ENCODE measurements around the gene MIOX.

Gene MIOX

DNA sequence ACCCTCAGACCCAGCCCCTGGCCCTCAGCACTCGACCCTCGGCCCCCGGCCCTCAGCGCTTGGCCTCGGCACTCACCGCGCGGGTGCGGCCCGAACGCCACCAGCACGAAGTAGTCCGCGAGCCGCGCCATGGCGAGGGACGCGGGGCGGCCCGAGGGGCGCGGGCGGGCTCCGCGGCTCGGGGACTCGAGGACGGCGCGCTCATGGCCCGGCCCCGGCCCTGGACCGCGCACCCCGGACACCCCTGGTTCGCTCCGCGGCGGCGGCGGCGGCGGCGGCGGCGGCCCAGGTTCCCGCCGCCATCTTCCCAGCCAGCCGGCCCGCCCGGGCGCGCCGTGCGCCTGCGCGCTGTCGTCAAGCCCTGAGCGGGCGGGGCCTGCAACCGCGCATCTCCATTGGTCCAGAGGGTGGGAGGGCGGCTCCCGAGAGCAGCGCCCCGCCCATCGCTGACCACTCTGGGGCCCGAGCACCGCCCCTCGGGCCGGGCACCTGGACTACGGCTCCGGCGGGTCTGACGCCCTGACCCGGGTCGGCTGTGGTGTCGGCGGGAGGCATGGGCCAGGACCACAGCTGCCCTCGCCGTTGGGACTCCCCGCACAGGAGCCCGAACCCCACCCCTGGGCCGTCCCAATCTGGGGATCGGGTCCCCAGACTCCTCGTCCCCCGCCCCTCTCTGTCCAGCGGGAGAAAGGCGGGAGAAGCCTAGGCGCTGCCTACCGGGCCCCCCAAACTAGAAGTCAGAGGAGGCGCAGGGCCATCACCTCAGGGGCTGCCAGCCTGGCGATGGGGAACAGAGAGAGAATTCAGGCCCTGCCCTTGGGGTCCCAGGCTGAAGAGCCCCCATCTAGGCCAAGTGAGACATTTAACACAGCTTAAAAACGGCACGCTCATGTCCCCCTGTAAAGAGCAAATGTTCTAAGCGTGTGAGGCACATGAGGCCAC lies 11.7 kb upstream of the MIOX start, which contains the start of gene SBF1:
Gene SBF1 (minus strand): TSS at position 326 of the 942 bp plus-strand sequence. CDS start 195 bp downstream, at position 131.
- peak; percentile 88 to 92 for DNase-seq

DNA sequence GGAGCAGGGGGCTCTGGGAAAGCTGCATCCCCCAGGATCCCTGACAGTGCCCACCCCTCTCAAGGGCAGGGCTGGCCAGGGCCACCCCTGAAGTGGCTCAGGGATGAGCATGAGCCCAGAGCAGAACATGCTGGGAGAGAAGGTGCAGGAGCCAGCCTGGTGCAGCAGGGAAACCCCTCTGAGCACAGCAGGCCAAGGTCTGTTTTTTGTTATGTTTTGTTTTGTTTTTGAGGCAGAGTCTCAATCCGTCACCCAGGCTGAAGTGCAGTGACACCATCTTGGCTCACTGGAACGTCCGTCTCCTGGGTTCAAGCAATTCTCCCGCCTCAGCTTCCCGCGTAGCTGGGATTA lies 11.0 kb upstream of the MIOX start:
- DNase-seq: no peak

DNA sequence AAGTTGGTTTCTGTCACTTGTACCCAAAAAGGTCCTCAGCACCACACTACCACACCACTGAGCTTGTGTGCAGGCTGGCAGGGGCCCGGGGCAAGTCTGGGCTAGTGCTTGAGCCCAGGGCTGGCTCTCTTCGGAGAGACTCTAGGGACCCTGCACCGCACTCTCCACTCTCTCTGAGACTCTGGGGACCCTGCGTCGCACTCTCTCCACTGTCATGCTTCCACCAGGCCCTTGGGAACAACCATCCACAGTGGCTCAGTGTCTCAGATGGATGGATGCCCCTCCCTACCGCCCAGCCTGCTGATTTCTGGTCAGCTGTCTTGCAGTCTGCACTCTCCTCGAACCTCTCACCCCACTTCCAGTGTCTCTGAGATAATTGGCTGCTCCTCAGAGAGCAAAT lies 9.8 kb upstream of the MIOX start:
- no peak for DNase-seq

DNA sequence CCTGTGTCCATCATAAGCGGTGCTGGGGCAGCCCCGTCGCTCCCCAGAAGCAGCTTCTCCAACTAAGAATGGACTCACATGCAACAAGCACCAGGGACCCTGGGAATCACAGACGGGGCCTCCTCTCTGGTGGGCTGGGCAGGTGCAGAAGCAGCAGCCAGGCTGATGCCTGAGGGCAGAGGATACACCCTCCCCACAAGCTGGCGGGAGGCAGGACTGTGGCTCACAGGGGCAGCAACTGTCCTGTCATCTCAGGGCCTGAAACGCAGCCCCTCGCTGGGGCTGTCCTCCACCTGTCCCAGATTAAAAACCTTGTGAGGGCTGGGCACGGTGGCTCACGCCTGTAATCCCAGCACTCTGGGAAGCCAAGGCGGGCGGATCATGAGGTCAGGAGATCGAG lies 8.7 kb upstream of the MIOX start:
- no peak for DNase-seq

DNA sequence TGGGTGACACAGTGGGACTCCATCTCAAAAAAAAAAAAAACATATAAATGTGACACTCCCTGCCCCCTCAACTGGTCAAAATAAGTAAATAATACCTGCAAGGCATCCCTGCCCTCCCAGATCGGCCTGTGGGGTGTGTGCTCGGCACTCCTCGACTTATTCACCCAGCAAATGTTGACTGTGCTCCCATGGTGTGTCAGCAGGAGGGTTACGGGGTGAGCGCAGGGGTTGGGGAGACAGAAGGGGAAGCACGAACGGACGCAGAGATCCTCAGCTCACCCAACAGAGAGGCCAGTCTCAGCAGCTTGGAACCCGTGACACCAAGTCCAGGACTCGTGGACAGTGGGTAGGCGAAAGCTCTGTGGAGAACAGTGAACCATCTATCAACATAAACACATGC lies 6.9 kb upstream of the MIOX start:
- no peak for DNase-seq

DNA sequence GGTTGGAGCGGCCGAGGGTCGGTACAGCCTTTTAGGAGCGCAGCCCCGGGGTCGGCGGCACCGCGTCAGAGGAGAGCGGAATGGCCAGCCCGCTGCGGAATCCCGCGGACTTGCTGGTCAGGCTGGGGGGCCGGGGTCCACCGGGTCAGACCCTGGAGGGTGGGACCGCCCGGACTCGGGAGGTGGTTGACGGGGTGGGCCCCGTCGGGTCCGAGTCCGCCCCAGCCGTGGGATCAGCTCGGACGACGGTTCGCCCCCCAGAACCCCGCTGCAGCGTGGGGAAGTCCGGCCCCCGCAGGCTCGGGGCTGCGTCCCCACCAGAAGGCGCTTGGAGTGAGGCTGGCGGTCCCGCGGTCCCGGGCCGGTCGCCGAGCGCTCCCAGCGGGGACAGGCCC lies 5.6 kb upstream of the MIOX start:
- no peak for DNase-seq

DNA sequence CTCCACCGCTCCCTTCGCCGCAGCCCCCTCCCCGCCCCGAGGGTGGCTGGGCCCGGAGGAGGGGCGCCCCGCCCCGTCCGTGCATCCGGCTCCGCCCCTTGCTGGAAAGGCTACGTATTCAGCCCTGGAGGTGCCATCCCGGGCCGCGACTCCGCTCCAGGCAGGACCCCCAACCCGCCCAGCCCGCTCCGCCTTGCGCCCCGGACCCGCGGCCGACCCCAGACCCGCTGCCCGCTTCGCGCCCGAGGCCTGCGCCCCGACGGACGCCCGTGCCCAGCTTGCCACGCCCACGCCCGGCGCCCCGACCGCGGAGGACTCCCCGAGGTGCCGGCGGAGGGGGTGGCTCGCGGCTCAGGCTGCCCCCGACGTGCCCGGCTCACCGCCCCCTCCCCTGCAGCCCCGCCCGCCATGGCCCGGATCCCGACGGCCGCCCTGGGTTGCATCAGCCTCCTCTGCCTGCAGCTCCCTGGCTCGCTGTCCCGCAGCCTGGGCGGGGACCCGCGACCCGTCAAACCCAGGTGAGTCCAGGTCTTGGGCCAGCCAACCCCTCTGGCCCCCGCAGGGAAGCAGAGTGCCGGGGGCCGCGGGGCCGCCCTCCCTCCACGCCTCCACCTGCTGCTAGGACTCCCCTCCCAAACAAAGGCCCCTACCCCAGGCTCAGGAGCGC lies 5.1 kb upstream of the MIOX start, which contains the start of gene ADM2:
Gene ADM2 (plus strand): TSS at position 104 of the 667 bp plus-strand sequence. CDS start 305 bp downstream, at position 409.
- peak in 1 of 2 experiments; percentile 27 for DNase-seq

DNA sequence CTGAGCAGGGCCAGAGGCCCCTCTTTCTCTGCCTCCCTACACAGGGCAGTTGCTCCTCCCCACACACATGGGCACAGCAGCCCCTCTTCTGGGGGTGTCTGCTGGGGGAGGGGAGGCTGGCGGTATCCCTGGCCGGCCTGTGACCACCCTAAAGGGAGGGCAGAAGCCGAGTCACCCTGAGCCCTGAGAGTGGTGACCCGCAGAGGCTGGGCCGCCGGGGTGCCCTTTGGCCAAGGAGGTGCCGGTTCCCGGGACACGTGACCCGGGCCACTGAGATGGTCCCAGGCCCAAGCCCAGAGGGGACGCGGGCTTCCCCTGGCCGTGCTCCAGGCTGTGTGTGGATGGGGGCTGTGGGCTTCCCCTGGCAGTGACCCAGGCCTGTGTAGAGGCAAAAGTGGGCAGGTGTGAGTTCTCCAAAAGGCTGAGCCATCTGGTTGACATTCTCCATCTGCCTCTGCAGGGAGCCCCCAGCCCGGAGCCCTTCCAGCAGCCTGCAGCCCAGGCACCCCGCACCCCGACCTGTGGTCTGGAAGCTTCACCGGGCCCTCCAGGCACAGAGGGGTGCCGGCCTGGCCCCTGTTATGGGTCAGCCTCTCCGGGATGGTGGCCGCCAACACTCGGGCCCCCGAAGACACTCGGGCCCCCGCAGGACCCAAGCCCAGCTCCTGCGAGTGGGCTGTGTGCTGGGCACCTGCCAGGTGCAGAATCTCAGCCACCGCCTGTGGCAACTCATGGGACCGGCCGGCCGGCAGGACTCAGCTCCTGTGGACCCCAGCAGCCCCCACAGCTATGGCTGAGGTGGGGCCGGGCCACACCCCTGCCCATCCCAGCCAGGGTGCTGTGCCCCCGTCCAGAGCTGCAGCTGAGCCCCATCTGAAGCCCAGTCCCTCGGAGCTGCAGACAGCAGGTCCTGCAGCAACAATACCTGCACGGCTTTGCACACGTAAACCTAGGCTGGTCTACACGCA lies 4.3 kb upstream of the MIOX start:
- no peak for DNase-seq

DNA sequence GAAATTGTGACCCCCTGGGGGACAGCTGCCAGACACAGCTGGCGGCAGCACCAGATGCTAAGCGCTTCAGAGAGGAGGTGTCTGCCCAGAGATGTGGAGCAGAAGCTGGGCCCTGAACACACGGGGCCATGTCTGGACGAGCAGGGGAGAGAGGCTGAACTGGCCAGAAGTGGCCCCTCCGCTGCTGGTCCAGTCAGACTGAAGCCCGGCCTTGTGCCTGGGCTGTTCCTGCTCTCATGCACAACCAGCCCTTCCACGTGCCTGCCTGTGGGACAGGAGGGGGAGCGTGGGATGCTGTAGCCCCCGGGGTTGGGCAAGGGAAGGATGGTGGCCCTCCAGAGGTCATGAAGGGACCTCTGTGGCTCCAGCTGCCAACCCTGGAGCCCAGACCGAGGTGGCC lies 3.6 kb upstream of the MIOX start:
- DNase-seq: no peak

DNA sequence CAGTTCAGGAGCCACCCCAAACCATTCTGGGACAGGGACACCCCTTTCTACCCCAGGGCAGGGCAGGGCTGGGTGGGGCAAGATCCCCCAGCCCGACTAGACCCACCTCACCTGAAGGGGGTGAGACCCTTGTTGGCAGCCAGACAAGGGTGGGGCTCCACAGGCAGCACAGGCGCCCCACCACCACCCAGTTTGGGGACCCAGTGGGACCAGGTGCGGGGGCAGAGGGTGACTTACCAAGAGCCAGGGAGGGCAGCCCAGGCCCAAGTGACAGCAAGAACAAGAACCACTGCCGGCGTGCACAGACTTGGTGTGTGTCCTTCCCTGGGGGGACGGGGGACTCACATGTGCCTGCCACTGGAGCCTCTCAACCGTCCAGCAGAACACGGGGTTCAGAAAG lies 3.1 kb upstream of the MIOX start:
- no peak for DNase-seq

DNA sequence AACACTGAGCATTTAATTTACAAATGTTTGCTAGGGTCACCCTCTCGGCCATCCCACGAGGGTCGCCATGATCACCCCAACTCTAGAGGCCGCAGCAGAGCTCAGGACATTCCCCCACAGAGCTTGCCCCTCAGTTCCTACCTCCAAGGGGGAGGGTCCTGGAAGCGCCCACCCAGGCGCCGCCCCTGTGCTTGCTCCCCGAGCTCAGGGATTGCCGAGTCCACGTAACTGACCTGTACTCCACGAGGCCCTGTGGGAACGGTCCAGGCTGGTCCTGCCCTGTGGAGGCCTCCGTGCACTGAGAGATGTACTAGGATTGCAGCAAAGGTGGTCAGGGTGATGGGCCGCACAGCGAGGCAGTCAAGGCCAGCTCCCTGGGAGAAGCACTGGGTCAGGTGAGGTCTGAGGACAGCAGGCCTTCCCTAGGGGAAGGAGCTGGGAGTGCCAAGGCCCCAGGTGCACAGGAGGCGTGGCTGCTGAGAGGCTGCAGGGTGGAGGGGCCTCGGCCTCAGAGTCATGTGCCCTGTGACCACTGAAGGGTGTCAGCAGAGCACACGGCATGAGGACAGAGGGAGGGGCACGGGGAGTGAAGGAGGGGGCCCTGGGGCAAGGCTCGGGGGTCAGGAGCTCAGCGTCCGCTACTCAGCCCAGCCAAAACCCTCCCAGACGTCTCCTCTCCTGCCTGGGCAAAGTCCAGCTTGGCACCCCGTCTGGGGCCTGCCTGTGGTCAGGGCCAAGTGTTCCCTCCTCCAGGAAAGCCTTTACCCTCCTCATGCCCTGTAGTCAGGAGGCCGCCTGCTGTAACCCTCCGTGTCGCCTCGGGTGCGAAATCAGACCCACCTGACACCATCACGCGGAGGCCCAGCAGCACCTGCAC lies 2.4 kb upstream of the MIOX start:
- DNase-seq: no peak

DNA sequence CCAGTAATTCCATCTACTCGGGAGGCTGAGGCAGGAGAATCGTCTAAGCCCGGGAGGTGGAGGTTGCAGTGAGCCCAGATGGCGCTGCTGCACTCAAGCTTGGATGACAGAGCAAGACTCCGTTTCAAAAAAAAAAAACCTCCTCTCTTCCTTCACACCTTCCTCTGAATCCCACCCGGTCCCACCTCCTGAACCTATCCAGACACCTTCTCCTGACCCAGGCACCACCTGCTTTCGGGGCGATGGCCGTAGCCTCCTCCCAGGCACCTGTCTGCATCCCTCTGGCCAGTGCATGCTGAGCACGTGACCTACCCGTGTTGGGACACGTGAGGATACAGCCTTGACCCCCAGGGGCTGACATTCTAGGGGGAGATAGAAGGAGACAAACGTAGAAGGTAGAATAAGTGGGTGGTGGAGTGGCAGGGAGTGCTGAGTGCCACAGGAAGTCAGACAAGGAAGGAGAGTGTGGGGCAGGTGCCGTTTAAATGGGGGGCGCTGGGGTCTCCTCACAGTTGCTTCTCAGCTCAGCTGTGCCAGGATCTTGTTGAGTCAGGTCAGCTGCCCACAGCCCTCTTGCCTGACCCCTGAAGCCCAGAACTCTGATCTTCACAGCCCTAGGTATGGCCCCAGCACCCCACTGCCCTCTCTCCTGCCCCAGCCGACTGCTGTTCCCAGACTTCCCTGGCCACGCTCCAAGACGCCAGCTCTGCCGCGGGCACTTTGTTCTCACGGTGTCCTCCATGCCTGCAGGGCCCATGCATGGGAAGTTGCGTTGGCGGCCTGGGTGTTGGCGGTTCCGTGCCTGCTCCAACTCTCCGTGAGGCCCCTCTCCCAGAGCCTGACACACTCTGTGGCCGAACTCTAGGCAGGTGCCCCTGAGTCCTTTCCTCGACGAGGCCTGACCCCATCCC lies 1.2 kb upstream of the MIOX start:
- DNase-seq: peak in 1 of 2 experiments; percentile 49

DNA sequence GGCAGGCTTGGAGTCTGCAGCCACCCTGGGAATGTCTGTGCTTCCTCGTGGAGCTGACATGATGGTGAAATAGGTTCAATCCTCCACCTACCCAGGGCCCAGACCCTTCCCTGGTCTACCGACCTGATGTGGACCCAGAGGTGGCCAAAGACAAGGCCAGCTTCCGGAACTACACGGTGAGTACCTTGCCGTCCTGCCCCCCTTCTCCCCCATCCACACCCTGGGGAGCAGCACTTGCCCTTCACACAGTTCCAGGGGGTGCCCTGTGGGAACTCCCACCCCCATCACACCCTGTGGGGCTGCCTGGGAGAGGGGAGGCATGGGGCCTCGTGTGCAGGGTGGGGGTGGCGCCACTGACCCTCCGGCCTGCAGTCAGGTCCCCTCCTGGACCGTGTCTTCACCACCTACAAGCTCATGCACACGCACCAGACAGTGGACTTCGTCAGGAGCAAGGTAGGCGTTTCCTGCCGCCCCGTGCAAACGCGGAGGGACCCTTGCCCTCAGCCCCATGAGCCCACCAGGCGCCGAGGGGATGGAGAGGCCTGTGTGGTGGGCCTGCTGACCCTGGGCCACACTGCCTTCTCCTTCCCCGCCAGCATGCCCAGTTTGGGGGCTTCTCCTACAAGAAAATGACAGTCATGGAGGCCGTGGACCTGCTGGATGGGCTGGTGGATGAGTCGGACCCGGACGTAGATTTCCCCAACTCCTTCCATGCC lies 789 bp downstream of the MIOX start:
- DNase-seq: no peak

DNA sequence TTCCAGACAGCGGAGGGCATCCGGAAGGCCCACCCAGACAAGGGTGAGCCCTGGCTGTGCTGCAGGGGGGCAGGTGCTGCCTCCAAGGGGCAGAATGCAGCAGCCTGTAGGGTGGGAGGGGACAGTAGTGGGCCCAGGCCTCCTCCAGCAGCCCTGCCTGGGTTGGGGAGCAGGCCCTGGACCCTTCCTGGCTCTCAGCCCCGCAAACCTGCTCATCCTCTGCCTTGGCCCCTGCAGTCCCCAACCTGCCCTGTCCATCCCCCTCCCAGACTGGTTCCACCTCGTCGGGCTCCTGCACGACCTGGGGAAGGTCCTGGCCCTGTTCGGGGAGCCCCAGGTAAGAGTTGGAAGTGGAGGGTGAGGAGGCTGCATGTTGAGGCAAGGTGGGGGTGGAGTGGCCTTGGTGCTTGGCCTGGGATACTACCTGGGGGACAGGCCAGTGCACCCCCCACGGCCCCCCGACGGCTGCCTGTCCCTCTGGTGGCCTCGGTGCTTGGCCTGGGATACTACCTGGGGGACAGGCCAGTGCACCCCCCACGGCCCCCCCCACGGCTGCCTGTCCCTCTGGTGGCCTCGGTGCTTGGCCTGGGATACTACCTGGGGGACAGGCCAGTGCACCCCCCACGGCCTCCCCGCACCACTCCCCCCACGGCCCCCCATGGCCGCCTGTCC lies 1.5 kb downstream of the MIOX start:
- DNase-seq: no peak

DNA sequence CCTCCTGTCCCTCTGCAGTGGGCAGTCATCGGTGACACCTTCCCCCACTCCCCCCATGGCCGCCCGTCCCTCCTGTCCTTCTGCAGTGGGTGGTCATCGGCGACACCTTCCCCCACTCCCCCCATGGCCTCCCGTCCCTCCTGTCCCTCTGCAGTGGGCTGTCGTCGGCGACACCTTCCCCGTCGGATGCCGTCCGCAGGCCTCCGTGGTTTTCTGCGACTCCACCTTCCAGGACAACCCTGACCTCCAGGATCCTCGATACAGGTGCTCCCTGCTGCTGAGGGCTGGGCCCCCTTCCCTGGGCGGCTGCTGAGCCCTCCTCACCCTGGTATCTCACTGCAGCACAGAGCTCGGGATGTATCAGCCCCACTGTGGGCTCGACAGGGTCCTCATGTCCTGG lies 2.2 kb downstream of the MIOX start:
- no peak for DNase-seq

DNA sequence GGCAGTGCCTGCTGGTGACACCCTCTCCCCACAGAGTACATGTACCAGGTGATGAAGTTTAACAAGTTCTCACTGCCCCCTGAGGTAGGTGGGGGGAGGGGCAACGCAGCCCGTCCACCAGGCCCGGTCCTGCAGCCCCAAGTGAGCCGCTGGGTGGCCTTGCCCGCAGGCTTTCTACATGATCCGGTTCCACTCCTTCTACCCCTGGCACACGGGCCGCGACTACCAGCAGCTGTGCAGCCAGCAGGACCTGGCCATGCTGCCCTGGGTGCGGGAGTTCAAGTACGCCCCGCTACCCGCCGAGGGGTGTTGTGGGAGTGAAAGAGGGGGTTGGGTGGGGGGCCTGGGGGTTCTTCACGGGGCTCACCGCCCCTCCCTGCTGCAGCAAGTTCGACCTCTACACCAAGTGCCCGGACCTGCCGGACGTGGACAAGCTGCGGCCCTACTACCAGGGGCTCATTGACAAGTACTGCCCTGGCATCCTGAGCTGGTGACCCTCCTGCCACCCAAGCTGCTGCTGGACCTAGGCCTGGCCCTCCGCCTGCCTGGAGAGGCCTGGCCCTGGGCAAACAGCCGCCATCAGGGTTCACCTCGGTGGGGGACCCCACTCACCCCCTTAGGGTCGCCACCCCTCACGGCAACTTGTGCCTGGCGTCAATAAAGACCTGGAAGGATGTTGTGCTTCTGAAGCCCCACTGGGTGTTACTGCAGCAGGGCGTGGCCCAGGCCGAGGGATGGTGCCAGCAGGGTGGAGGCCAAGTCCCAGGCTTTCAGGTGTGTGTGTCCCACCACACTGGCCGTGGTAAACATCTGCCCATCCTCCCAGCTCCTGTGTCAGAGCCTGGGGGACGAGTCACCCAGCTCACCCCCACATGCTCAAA lies 2.9 kb downstream of the MIOX start:
- DNase-seq: no peak

DNA sequence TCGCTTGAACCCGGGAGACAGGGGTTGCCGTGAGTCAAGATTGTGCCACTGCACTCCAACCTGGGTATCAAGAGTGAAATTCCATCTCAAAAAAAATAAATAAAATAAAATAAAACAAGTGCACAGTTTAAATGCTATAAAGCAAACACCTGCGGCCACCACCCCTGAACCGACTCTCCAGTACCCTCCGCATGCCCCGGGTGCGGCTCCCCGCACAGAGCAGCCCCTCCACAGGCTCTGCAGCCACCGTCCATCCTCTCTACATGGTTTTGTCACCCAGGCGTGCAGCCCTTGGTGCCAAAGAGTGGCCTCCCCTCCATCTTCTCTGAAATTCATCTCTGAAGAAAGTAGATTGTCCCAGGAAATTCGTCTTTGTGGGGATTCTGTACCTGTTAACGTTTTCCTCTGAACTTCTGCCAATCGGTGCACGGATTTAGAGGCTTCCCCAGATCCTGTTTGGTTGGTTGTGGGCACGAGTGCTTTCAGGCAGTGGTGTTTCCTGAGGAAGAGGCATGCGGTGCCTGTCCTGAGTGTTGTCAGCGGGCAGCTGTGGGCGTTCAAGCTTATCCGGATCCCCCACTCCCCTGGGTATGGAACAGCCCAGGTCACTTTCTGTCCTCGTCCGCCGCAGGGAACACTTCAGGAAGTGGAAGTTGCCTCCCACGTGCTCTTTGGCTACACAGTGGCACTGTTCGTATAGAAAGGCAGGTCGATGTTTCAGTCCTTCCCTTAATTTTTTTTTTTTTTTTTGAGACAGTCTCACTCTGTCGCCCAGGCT lies 4.1 kb downstream of the MIOX start:
- DNase-seq: no peak

DNA sequence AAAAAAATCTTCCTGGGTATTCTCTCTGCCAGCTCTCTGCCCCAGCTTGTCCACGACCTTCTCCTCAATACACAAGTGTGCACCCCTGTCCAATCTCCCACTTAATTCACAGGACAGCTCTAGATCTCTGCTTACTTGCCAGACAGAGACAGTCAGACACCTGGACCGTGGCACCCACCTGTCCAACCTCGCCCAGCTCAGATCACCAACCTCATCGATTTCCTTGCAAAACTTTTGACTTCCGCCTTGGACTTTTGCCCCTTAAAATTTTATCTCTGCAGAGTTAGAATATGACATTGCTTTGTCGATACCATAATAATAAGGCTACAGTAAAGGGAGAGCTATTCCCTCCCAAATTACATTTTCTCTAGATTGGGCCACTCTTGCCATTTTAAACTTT lies 10.4 kb downstream of the MIOX start:
- DNase-seq: no peak

Measured in SHP77 (cell line).